HepG2 (cell line): ENCODE results near the gene DOCK1. TPM values are rescaled to one million over a fixed set of nuclear protein-coding genes. Genes with fewer than 3 reads are reported as not detected.
A peak's percentile ranks its signal among the peaks of the same experiment; 100 is the strongest.

Experiments
- ATAC-seq: fragments of 200-7000 bp; cut with Tn5 transposase; 3 replicates; pipeline ENCODE4 v1.9.1; 2020; ENCODE audit warnings: mild to moderate bottlenecking, moderate library complexity
- BruUV-seq: library from RNA; stranded (reverse); fragments of 400-500 nt; replicated peaks from 2 replicates; lab custom pipeline; 2021; lab: Mats Ljungman, UMichigan
- CTCF ChIA-PET: fragments of 300-600 bp; formaldehyde crosslinking; extraction: SDS; loops from one replicate; lab custom pipeline; 2021; ENCODE audit warnings: low total read pairs, inconsistent platforms, low intra/inter-chr PET ratio; lab: Yijun Ruan, JAX
- POLR2A ChIA-PET: fragments of 350-600 bp; sonication (Branson Sonifier 250); formaldehyde crosslinking; loops from one replicate; lab custom pipeline; 2020; ENCODE audit warnings: antibody characterized with exemption, inconsistent platforms; lab: Yijun Ruan, JAX
- DNase-seq: peaks from one replicate; pipeline ENCODE4 v3.0.0-alpha.2; 2015; ENCODE audit warnings: low spot score
- FAIRE-seq: peaks from 3 replicates; lab custom pipeline; 2011; peaks lifted over from hg19 to GRCh38; lab: Jason Lieb, UNC
- H2AFZ ChIP-seq: one replicate; pipeline ENCODE4 v1.6.1; 2011; ENCODE audit warnings: low read length, inconsistent platforms
- H3K27ac ChIP-seq: fragments of 300-600 bp; 3 replicates; pipeline ENCODE4 v1.8.0; 2011; ENCODE audit warnings: mixed run types, mild to moderate bottlenecking, mixed read lengths, low read length, inconsistent platforms; ENCODE audit not compliant: insufficient read depth; ENCODE audit errors: extremely low read length
- H3K27me3 ChIP-seq, 2 experiments: fragments of 200-600 bp in 1 of 2; 2 replicates in 1 of 2; 3 replicates in 1 of 2; pipeline versions ENCODE4 v1.6.0 to v1.8.0; 2011; ENCODE audit warnings: low read length in 2 of 2, mild to moderate bottlenecking in 2 of 2, moderate library complexity in 2 of 2, inconsistent platforms in 1 of 2; ENCODE audit not compliant: insufficient read depth in 2 of 2, control insufficient read depth in 1 of 2
- H3K36me3 ChIP-seq, 2 experiments: fragments of 200-600 bp in 1 of 2; replicated peaks in 1 of 2; 2 replicates in 1 of 2; 3 replicates in 1 of 2; pipeline versions ENCODE4 v1.5.1 to v1.8.0; 2011; ENCODE audit warnings: low read length in 2 of 2, inconsistent platforms in 1 of 2; ENCODE audit not compliant: insufficient read depth in 2 of 2, control insufficient read depth in 1 of 2
- H3K4me1 ChIP-seq: 2 replicates; pipeline ENCODE4 v1.5.1; 2012; ENCODE audit warnings: low read length, inconsistent platforms; ENCODE audit not compliant: insufficient read depth
- H3K4me2 ChIP-seq: 2 replicates; pipeline ENCODE4 v1.6.0; 2011; ENCODE audit warnings: low read depth, low read length, inconsistent platforms
- H3K4me3 ChIP-seq, 3 experiments: fragments of 200-600 bp in 1 of 3; sonication (generic), shearing (Covaris generic) in 1 of 3; replicated peaks in 1 of 3; 2 replicates each; pipeline ENCODE4 v1.5.1; 2011 to 2016; ENCODE audit warnings: low read length in 3 of 3, inconsistent platforms in 2 of 3, low read depth in 2 of 3, mild to moderate bottlenecking in 2 of 3, control low read depth in 1 of 3, mixed read lengths in 1 of 3; ENCODE audit not compliant: insufficient read depth in 1 of 3
- H3K79me2 ChIP-seq: one replicate; pipeline ENCODE4 v1.6.1; 2011; ENCODE audit warnings: low read length, inconsistent platforms; ENCODE audit not compliant: insufficient read depth
- H3K9ac ChIP-seq: 2 replicates; pipeline ENCODE4 v1.6.0; 2011; ENCODE audit warnings: mild to moderate bottlenecking, low read depth, low read length, inconsistent platforms; ENCODE audit not compliant: insufficient read depth
- H3K9me3 ChIP-seq: 2 replicates; pipeline ENCODE4 v1.5.1; 2012; ENCODE audit warnings: mild to moderate bottlenecking, low read length
- H4K20me1 ChIP-seq: 2 replicates; pipeline ENCODE4 v1.6.0; 2011; ENCODE audit warnings: inconsistent platforms, mild to moderate bottlenecking, low read length, moderate library complexity; ENCODE audit not compliant: insufficient read depth
- CBX5 ChIP-seq: sonication (generic); formaldehyde crosslinking; IDR thresholded peaks from 2 replicates; pipeline ENCODE4 v1.4.0; 2020; ENCODE audit warnings: missing genetic modification reagents, borderline replicate concordance
- HDAC6 ChIP-seq: fragments of 200-600 bp; sonication (generic); IDR thresholded peaks from 2 replicates; pipeline ENCODE4 v1.7.0; 2017; ENCODE audit warnings: mild to moderate bottlenecking, antibody characterized with exemption, low read length, low read depth
- HOXA3 ChIP-seq: sonication (generic); formaldehyde crosslinking; IDR thresholded peaks from 2 replicates; pipeline ENCODE4 v1.5.0; 2020; ENCODE audit warnings: missing genetic modification reagents
- ISL2 ChIP-seq: sonication (generic); formaldehyde crosslinking; IDR thresholded peaks from 2 replicates; pipeline ENCODE4 v1.5.0; 2020; ENCODE audit warnings: missing genetic modification reagents
- KDM3A ChIP-seq: IDR thresholded peaks from 2 replicates; pipeline ENCODE4 v1.6.1; 2018; ENCODE audit warnings: low read depth, missing compliant biosample characterization
- MYNN ChIP-seq: sonication (generic); formaldehyde crosslinking; IDR thresholded peaks from 2 replicates; pipeline ENCODE4 v1.4.0; 2020; ENCODE audit warnings: mild to moderate bottlenecking, low read depth, missing genetic modification reagents
- NFKBIZ ChIP-seq: IDR thresholded peaks from 2 replicates; pipeline ENCODE4 v1.6.1; 2018; ENCODE audit warnings: missing genetic modification reagents, missing compliant biosample characterization
- SIN3A ChIP-seq: IDR thresholded peaks from 2 replicates; pipeline ENCODE4 v1.6.1; 2011; ENCODE audit warnings: low read depth, mild to moderate bottlenecking, control low read depth, low read length, borderline replicate concordance
- ZNF790 ChIP-seq: sonication (generic); formaldehyde crosslinking; IDR thresholded peaks from 2 replicates; pipeline ENCODE4 v1.8.0; 2022; ENCODE audit warnings: missing genetic modification reagents, mild to moderate bottlenecking, borderline replicate concordance
- ZNF83 ChIP-seq: sonication (generic); formaldehyde crosslinking; IDR thresholded peaks from 2 replicates; pipeline ENCODE4 v1.4.0; 2020; ENCODE audit warnings: missing genetic modification reagents, mild to moderate bottlenecking, borderline replicate concordance
- ZUFSP ChIP-seq: sonication (generic); formaldehyde crosslinking; IDR thresholded peaks from 2 replicates; pipeline ENCODE4 v1.9.0; 2021; ENCODE audit warnings: missing genetic modification reagents, mild to moderate bottlenecking, borderline replicate concordance
- WGBS: methylation state at CpG from one replicate; pipeline ENCODE4 v1.1.6; 2017; ENCODE audit warnings: low lambda C conversion rate; 5-methylcytosine and 5-hydroxymethylcytosine counted together
- in situ Hi-C: cut with HindIII; loops from 2 replicates; pipeline ENCODE4 v1.10.0; 2017; ENCODE audit warnings: low pct_unique_long_range_greater_than_20kb; ENCODE audit not compliant: extremely low pct_ligation_motif_present
- intact Hi-C: fragments of 100-400 bp; cut with micrococcal nuclease; formaldehyde crosslinking; loops from one replicate; pipeline ENCODE4 v1.10.0; 2022; ENCODE audit not compliant: unreplicated experiment
- polyA plus RNA-seq, 8 experiments: library from polyadenylated mRNA; depleted of rRNA in 3 of 8; stranded (reverse) in 7 of 8; unstranded in 1 of 8; fragments of >200 nt; fragmentation: Illumina TruSeq in 4 of 8; extraction: Trizol in 4 of 8; gene quantifications; 2 replicates each; pipeline versions ENCODE4 v1.2.1 to v1.2.3, GENCODE V29; 2011 to 2016; ENCODE audit warnings: low read depth in 4 of 8, missing spikeins in 1 of 8, mixed read lengths in 1 of 8; ENCODE audit not compliant: insufficient read depth in 1 of 8
- total RNA-seq, 5 experiments: library from RNA; depleted of rRNA; stranded (reverse); fragments of >200 nt; fragmentation: Illumina TruSeq; extraction: Trizol; gene quantifications; 2 replicates each; pipeline ENCODE4 v1.2.3, GENCODE V29; 2016; ENCODE audit warnings: low read depth in 1 of 5

The DOCK1 gene
- total and polyA plus RNA-seq, 2 of the 13 experiments (the other 11 are each of a cell fraction or from before 2014, with no cell fraction given) = 8.3 to 25.5 TPM

DNA sequence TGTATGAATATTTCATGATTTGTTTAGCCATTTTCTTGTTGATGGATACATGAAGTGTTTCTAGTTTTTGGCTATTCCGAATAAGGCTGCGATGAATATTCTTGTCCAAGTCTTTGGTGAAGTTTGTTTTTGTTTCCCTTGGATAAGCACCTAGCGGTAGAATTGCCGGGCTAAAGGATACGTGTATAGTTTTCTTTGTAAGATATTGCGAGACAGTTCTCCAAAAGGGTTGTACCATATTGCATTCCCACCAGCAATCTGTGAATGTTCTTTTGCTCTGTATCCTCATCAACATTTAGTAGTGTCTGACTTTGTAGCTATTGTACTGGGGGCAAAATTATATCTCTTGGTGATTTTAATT is 142.6 kb downstream of the DOCK1 start:
- Histone ChIP-seq H3K27ac (no peak overlapping the region), H4K20me1 (no peaks in the 10 kb centered on the region), H3K4me3 (no peak overlapping the region), H3K4me2 (no peak overlapping the region), H2AFZ (no peak overlapping the region), H3K79me2 (no peaks in the 10 kb centered on the region), H3K9me3 (no peaks in the 10 kb centered on the region), H3K36me3 (peaks cover 5 to 35% of the 10 kb centered on the region in 2 experiments), H3K27me3 (no peaks in the 10 kb centered on the region), H3K9ac (no peak overlapping the region), H3K4me1 (no peaks in the 10 kb centered on the region)
- WGBS = 99% methylated on average over 6 of the region's 6 CpGs
- TF ChIP-seq CBX5 = no peak
- TF ChIP-seq HOXA3 (CRISPR knock-in tag) = no peak
- TF ChIP-seq ZNF790 (CRISPR knock-in tag) = no peak
- no peak for TF ChIP-seq KDM3A (CRISPR knock-in tag)
- no peak for TF ChIP-seq MYNN (CRISPR knock-in tag)
- TF ChIP-seq ZUFSP (CRISPR knock-in tag) = no peak
- TF ChIP-seq SIN3A = no peak
- no peak for TF ChIP-seq NFKBIZ (CRISPR knock-in tag)
- TF ChIP-seq ZNF83 (CRISPR knock-in tag) = no peak
- no peak for TF ChIP-seq ISL2
- no peak for TF ChIP-seq HDAC6
- intact Hi-C loops (no loop called here), in situ Hi-C loops (no loop called here)
- FAIRE-seq (peak; percentile 18), ATAC-seq (no peak), DNase-seq (no peak)
- ChIA-PET CTCF (no interaction called here), POLR2A (no interaction called here)
- no TSS peak for BruUV-seq
